A549 (cell line): ENCODE measurements around the gene ESR2. TPM values are rescaled to one million over a fixed set of nuclear protein-coding genes. Genes with fewer than 3 reads are reported as not detected.

ENCODE experiments used
- ATAC-seq, 2 experiments: fragments of 200-7000 bp in 1 of 2; fragments of >200 bp in 1 of 2; cut with Nextera tagmentation in 1 of 2; cut with Tn5 transposase in 1 of 2; 3 replicates each; pipeline versions ENCODE4 v1.8.0 to v1.9.1; 2018 to 2020; ENCODE audit warnings: mild to moderate bottlenecking in 1 of 2, moderate library complexity in 1 of 2
- CTCF ChIA-PET: fragments of 300-600 bp; sonication (Branson Sonifier 250); formaldehyde crosslinking; extraction: SDS; loops from one replicate; lab custom pipeline; 2021; ENCODE audit warnings: antibody characterized with exemption, inconsistent platforms; lab: Yijun Ruan, JAX
- POLR2A ChIA-PET: fragments of 350-600 bp; formaldehyde crosslinking; extraction: SDS; loops from one replicate; lab custom pipeline; 2021; ENCODE audit warnings: antibody characterized with exemption, inconsistent platforms; lab: Yijun Ruan, JAX
- DNase-seq, 2 experiments: peaks; one replicate each; pipeline versions ENCODE4 v3.0.0 to v3.0.0-alpha.2; 2011 to 2016; ENCODE audit warnings: low read depth in 1 of 2, low spot score in 1 of 2
- FAIRE-seq: peaks from 2 replicates; lab custom pipeline; 2011; peaks lifted over from hg19 to GRCh38; lab: Jason Lieb, UNC
- H3K27ac ChIP-seq, 2 experiments: fragments of >200 bp; sonication (Bioruptor Twin); formaldehyde crosslinking; 3 replicates each; pipeline ENCODE4 v1.5.1; 2016 to 2017
- H3K4me1 ChIP-seq: fragments of >200 bp; sonication (Bioruptor Twin); formaldehyde crosslinking; 3 replicates; pipeline ENCODE4 v1.6.1; 2016
- H3K4me2 ChIP-seq: fragments of >200 bp; sonication (Bioruptor Twin); formaldehyde crosslinking; 3 replicates; pipeline ENCODE4 v1.6.1; 2016
- H3K4me3 ChIP-seq: fragments of >200 bp; sonication (Bioruptor Twin); formaldehyde crosslinking; 3 replicates; pipeline ENCODE4 v1.5.1; 2016
- H3K9me3 ChIP-seq: fragments of >200 bp; sonication (Bioruptor Twin); formaldehyde crosslinking; 3 replicates; pipeline ENCODE4 v1.6.1; 2016
- CEBPB ChIP-seq, 2 experiments: fragments of >200 bp in 1 of 2; sonication (Bioruptor Twin) in 1 of 2; formaldehyde crosslinking in 1 of 2; IDR thresholded peaks; 2 replicates each; pipeline ENCODE4 v1.6.1; 2012 to 2016
- CHD4 ChIP-seq: fragments of 200-600 bp; sonication (generic); IDR thresholded peaks from 2 replicates; pipeline ENCODE4 v1.6.1; 2016; ENCODE audit warnings: antibody characterized with exemption, mild to moderate bottlenecking, borderline replicate concordance
- EHF ChIP-seq: fragments of 250-450 bp; sonication (Bioruptor Pico); IDR thresholded peaks from 2 replicates; pipeline ENCODE4 v1.5.0; 2020; ENCODE audit warnings: mild to moderate bottlenecking
- EHMT2 ChIP-seq: fragments of 200-600 bp; sonication (generic); IDR thresholded peaks from 2 replicates; pipeline ENCODE4 v1.6.1; 2016; ENCODE audit warnings: antibody characterized with exemption, low read depth, mild to moderate bottlenecking, moderate library complexity
- EP300 ChIP-seq, 2 experiments: fragments of >200 bp; sonication (Bioruptor Twin); formaldehyde crosslinking; IDR thresholded peaks; 2 replicates in 1 of 2; 3 replicates in 1 of 2; pipeline ENCODE4 v1.6.1; 2016 to 2017
- FOSB ChIP-seq: fragments of 250-450 bp; sonication (Bioruptor Pico); IDR thresholded peaks from 2 replicates; pipeline ENCODE4 v1.5.0; 2020; ENCODE audit warnings: mild to moderate bottlenecking, moderate library complexity
- FOSL2 ChIP-seq, 2 experiments: fragments of 450-650 bp in 1 of 2; fragments of >200 bp in 1 of 2; sonication (Bioruptor Twin) in 1 of 2; formaldehyde crosslinking; IDR thresholded peaks; 2 replicates each; pipeline versions ENCODE4 v1.5.0 to v1.6.1; 2016 to 2020; ENCODE audit warnings: mild to moderate bottlenecking in 1 of 2, moderate library complexity in 1 of 2
- FOXS1 ChIP-seq: fragments of 250-450 bp; sonication (Bioruptor Pico); IDR thresholded peaks from 2 replicates; pipeline ENCODE4 v1.5.0; 2020; ENCODE audit warnings: mild to moderate bottlenecking, moderate library complexity
- HEYL ChIP-seq: fragments of 250-450 bp; sonication (Bioruptor Pico); IDR thresholded peaks from 2 replicates; pipeline ENCODE4 v1.8.0; 2021; ENCODE audit warnings: mild to moderate bottlenecking, moderate library complexity
- JUN ChIP-seq, 2 experiments: fragments of >200 bp; sonication (Bioruptor Twin); formaldehyde crosslinking; IDR thresholded peaks; 2 replicates in 1 of 2; 3 replicates in 1 of 2; pipeline ENCODE4 v1.6.1; 2016 to 2017
- JUNB ChIP-seq: fragments of >200 bp; sonication (Bioruptor Twin); formaldehyde crosslinking; IDR thresholded peaks from 2 replicates; pipeline ENCODE4 v1.6.1; 2016
- MAFK ChIP-seq: fragments of 450-650 bp; IDR thresholded peaks from 2 replicates; pipeline ENCODE4 v1.6.1; 2014; ENCODE audit not compliant: partially characterized antibody
- MAZ ChIP-seq: fragments of 150-350 bp; IDR thresholded peaks from 2 replicates; pipeline ENCODE4 v1.6.1; 2014; ENCODE audit warnings: antibody characterized with exemption, low read depth, low read length, borderline replicate concordance
- MYC ChIP-seq: IDR thresholded peaks from 2 replicates; pipeline ENCODE4 v1.6.1; 2012; ENCODE audit warnings: mild to moderate bottlenecking, inconsistent platforms, low read length, improper control_type of control experiment, borderline replicate concordance
- NFE2L2 ChIP-seq: fragments of 150-350 bp; conservative IDR thresholded peaks from 2 replicates; pipeline ENCODE4 v1.6.1; 2014; ENCODE audit warnings: low read length
- NR3C1 ChIP-seq: fragments of >200 bp; sonication (Bioruptor Twin); formaldehyde crosslinking; IDR thresholded peaks from 3 replicates; pipeline ENCODE4 v1.6.1; 2017
- PHF8 ChIP-seq: fragments of 200-600 bp; sonication (generic); IDR thresholded peaks from 2 replicates; pipeline ENCODE4 v1.6.1; 2016; ENCODE audit warnings: low read depth, mild to moderate bottlenecking, antibody characterized with exemption, moderate library complexity, borderline replicate concordance
- POLR2A ChIP-seq: IDR thresholded peaks from 2 replicates; pipeline ENCODE4 v1.6.1; 2012; ENCODE audit warnings: mild to moderate bottlenecking, low read length
- RARB ChIP-seq: fragments of 250-450 bp; sonication (Bioruptor Pico); IDR thresholded peaks from 2 replicates; pipeline ENCODE4 v1.8.0; 2021; ENCODE audit warnings: mild to moderate bottlenecking, moderate library complexity
- RFX5 ChIP-seq: fragments of 450-650 bp; IDR thresholded peaks from 2 replicates; pipeline ENCODE4 v1.7.1; 2014; ENCODE audit warnings: antibody characterized with exemption, mild to moderate bottlenecking, moderate library complexity
- SREBF2 ChIP-seq: fragments of 450-650 bp; IDR thresholded peaks from 2 replicates; pipeline ENCODE4 v1.6.1; 2014; ENCODE audit warnings: mild to moderate bottlenecking, moderate library complexity
- TFCP2L1 ChIP-seq: fragments of 250-450 bp; sonication (Bioruptor Pico); IDR thresholded peaks from 2 replicates; pipeline ENCODE4 v1.5.0; 2021; ENCODE audit warnings: mild to moderate bottlenecking
- TP53 ChIP-seq: fragments of 250-450 bp; sonication (Bioruptor Pico); IDR thresholded peaks from 2 replicates; pipeline ENCODE4 v1.5.0; 2021; ENCODE audit warnings: mild to moderate bottlenecking, moderate library complexity
- ZC3H11A ChIP-seq: fragments of 450-650 bp; IDR thresholded peaks from 2 replicates; pipeline ENCODE4 v1.6.1; 2014; ENCODE audit warnings: antibody characterized with exemption, mild to moderate bottlenecking
- ZSCAN20 ChIP-seq: fragments of 250-450 bp; sonication (Bioruptor Pico); IDR thresholded peaks from 2 replicates; pipeline ENCODE4 v1.8.0; 2022; ENCODE audit warnings: mild to moderate bottlenecking, moderate library complexity
- WGBS: methylation state at CpG from one replicate; pipeline ENCODE4 v1.1.6; 2017; ENCODE audit errors: missing lambda C conversion rate; 5-methylcytosine and 5-hydroxymethylcytosine counted together
- polyA plus RNA-seq, 4 experiments: library from polyadenylated mRNA; depleted of rRNA in 3 of 4; stranded (reverse); fragments of >200 nt; fragmentation: RNase III in 1 of 4; extraction: RNeasy Plus Mini Kit Qiagen cat#74134 plus additional on column Dnase treatment in 1 of 4; gene quantifications; 2 replicates in 3 of 4; 3 replicates in 1 of 4; pipeline ENCODE4 v1.2.3, GENCODE V29; 2011 to 2017
- TF ChIP-seq, protein P1 (sequence below): fragments of 200-600 bp; sonication (generic); IDR thresholded peaks from 2 replicates; pipeline ENCODE4 v1.6.1; 2016; ENCODE audit warnings: antibody characterized with exemption, mild to moderate bottlenecking, moderate library complexity
- TF ChIP-seq, protein P2 (sequence below): IDR thresholded peaks from 2 replicates; pipeline ENCODE4 v1.6.1; 2012; ENCODE audit warnings: low read depth, borderline replicate concordance
- TF ChIP-seq, protein P3 (sequence below): fragments of 150-350 bp; IDR thresholded peaks from 2 replicates; pipeline ENCODE4 v1.6.1; 2014; ENCODE audit warnings: low read depth, mild to moderate bottlenecking, low read length
- TF ChIP-seq, protein P4 (sequence below): fragments of >200 bp; sonication (Bioruptor Twin); formaldehyde crosslinking; IDR thresholded peaks from 3 replicates; pipeline ENCODE4 v1.6.1; 2016

Gene ESR2
- polyA plus RNA-seq, 2 of the 4 experiments (the other 2 are of a cell fraction) = 0.05 to 0.06 TPM

DNA sequence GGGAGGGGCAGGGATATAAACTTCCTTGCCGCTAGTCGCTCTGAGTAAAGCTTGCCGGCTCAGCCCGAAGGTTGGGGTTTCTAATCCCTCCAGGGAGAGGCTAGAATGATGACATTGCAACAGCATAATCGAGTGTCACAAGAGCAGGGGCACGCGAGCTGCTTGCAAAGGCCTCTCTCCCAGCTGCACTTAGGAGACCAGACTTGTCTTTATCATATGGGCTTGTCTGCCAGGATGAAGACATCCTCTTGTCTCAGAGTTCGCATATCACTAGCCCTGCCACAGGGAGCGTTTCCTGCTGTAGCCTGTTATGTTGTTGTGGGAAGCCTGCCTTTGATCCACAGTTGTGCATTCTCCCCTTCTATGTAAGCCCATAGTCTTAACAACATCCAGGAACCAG is 180.0 kb downstream of the ESR2 start:
- H3K27ac ChIP-seq = no peak overlapping the region
- FAIRE-seq (no peak), ATAC-seq (no peak)
- POLR2A ChIA-PET = no interaction called here
- no peak overlapping the region for H3K4me2 ChIP-seq
- no peak overlapping the region for H3K4me3 ChIP-seq
- 86% methylated on average over 9 of the region's 9 CpGs for WGBS
- no peaks in the 10 kb centered on the region for H3K9me3 ChIP-seq
- no peak for TF ChIP-seq ZC3H11A
- no peak for TF ChIP-seq FOSB (CRISPR knock-in tag)
- TF ChIP-seq NFE2L2 = no peak
- TF ChIP-seq JUNB = no peak
- TF ChIP-seq ZSCAN20 (CRISPR knock-in tag) = no peak
- no peak for TF ChIP-seq NR3C1
- TF ChIP-seq FOSL2 (IDR thresholded peaks at IDR 0.05) = no peak
- no peak for TF ChIP-seq FOSL2 (CRISPR knock-in tag; IDR thresholded peaks at IDR 0.05)
- no peak for TF ChIP-seq MAZ
- TF ChIP-seq EHMT2 = no peak
- TF ChIP-seq POLR2A = no peak
- no peak for TF ChIP-seq MYC
- no peak for TF ChIP-seq CHD4
- TF ChIP-seq CEBPB (IDR thresholded peaks at IDR 0.05) = no peak
- TF ChIP-seq HEYL (CRISPR knock-in tag) = no peak
- TF ChIP-seq, all 56 proteins: peak for 0
- H3K4me1 ChIP-seq = no peaks in the 10 kb centered on the region
- CTCF ChIA-PET = interaction anchor here (0.7 to 2.3 kb wide), 3 partner anchors 30 to 189 kb away, joined by 3 to 6 read pairs (median 4); no protein-coding TSS in a partner anchor
- DNase-seq = no peak

DNA sequence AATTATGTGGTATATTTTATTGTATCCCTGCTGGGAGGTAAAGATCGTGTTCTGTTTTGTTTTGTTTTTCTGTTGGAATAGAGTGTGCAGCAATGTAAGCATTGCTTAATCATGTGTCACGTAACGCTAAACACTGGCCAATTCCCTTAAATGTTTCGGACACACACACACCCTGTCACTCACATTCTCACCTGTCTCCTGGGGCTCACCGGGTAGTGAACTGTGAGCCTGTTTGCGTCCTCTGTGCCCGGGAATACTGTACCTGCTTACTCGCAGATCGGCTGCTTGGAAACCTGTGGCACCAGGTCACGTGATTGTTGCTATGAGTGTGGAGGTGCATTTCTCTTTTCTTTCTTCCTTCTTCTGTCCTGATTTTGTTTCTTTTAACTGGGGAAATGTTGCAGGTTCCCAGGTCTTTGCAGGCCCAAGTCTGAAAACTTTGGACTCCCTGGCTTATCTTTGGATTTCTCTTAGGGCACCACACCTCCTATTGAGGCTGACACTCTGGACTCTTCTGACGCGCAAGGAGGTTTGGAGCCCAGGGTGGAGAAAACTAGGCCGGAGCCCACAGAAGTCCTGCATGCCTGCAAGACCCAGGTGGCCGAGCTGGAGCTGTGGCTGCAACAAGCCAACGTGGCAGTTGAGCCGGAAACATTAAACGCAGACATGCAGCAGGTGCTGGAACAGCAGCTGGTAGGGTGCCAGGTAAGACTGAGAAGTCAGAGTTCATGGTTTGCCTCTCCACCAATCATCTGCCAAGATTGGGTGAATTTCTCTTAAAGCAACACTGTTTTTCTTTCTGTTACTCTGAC is 181.1 kb downstream of the ESR2 start:
- CTCF ChIA-PET = interaction anchor here (1.0 to 1.6 kb wide), 2 partner anchors 11 to 182 kb away, joined by 3 to 4 read pairs; no protein-coding TSS in a partner anchor
- ATAC-seq = no peak
- no peak for DNase-seq

DNA sequence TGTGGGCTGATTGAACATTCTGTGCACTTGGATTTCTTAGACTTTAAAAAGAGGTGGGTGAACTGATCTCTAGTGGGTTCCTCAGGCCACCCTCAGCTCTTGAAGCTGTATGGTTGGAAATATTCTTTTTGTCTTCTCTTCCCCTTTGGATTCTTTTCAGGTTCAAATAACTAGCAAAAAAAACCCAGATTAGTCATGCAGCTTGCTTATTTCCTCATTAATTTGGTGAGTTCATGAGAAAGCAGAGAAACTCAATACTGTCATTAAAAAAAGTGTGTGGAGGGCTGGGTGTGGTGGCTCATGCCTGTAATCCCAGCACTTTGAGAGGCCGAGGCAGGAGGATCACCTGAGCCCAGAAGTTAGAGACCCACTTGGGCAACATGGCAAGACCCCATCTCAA is 183.4 kb downstream of the ESR2 start:
- DNase-seq (no peak), FAIRE-seq (no peak), ATAC-seq (no peak)
- Histone ChIP-seq H3K4me3 (no peak overlapping the region), H3K9me3 (no peaks in the 10 kb centered on the region), H3K4me2 (no peak overlapping the region), H3K4me1 (no peaks in the 10 kb centered on the region), H3K27ac (no peak overlapping the region)
- ChIA-PET CTCF (interaction anchor here (0.9 kb wide), 1 partner anchor 193 kb away, joined by 3 read pairs; no protein-coding TSS in a partner anchor), POLR2A (no interaction called here)
- WGBS = 88% methylated on average over 1 of the region's 1 CpG
- TF ChIP-seq TP53 (CRISPR knock-in tag) (no peak), EP300 (IDR thresholded peaks at IDR 0.05) (no peak), TFCP2L1 (no peak), FOXS1 (CRISPR knock-in tag) (no peak), SREBF2 (no peak), RFX5 (no peak), FOSB (CRISPR knock-in tag) (no peak), RARB (no peak)
- TF ChIP-seq, protein P1, sequence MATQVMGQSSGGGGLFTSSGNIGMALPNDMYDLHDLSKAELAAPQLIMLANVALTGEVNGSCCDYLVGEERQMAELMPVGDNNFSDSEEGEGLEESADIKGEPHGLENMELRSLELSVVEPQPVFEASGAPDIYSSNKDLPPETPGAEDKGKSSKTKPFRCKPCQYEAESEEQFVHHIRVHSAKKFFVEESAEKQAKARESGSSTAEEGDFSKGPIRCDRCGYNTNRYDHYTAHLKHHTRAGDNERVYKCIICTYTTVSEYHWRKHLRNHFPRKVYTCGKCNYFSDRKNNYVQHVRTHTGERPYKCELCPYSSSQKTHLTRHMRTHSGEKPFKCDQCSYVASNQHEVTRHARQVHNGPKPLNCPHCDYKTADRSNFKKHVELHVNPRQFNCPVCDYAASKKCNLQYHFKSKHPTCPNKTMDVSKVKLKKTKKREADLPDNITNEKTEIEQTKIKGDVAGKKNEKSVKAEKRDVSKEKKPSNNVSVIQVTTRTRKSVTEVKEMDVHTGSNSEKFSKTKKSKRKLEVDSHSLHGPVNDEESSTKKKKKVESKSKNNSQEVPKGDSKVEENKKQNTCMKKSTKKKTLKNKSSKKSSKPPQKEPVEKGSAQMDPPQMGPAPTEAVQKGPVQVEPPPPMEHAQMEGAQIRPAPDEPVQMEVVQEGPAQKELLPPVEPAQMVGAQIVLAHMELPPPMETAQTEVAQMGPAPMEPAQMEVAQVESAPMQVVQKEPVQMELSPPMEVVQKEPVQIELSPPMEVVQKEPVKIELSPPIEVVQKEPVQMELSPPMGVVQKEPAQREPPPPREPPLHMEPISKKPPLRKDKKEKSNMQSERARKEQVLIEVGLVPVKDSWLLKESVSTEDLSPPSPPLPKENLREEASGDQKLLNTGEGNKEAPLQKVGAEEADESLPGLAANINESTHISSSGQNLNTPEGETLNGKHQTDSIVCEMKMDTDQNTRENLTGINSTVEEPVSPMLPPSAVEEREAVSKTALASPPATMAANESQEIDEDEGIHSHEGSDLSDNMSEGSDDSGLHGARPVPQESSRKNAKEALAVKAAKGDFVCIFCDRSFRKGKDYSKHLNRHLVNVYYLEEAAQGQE = no peak
- TF ChIP-seq, protein P2, sequence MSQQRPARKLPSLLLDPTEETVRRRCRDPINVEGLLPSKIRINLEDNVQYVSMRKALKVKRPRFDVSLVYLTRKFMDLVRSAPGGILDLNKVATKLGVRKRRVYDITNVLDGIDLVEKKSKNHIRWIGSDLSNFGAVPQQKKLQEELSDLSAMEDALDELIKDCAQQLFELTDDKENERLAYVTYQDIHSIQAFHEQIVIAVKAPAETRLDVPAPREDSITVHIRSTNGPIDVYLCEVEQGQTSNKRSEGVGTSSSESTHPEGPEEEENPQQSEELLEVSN = no peak
- TF ChIP-seq, protein P3, sequence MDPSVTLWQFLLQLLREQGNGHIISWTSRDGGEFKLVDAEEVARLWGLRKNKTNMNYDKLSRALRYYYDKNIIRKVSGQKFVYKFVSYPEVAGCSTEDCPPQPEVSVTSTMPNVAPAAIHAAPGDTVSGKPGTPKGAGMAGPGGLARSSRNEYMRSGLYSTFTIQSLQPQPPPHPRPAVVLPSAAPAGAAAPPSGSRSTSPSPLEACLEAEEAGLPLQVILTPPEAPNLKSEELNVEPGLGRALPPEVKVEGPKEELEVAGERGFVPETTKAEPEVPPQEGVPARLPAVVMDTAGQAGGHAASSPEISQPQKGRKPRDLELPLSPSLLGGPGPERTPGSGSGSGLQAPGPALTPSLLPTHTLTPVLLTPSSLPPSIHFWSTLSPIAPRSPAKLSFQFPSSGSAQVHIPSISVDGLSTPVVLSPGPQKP = no peak

More for the DNA sequence above, 181.1 kb downstream of the ESR2 start:
- Histone ChIP-seq H3K4me2 (no peak overlapping the region), H3K4me3 (no peak overlapping the region), H3K4me1 (no peaks in the 10 kb centered on the region), H3K27ac (no peak overlapping the region), H3K9me3 (no peaks in the 10 kb centered on the region)
- no peak for FAIRE-seq
- POLR2A ChIA-PET = no interaction called here
- 92% methylated on average over 17 of the region's 17 CpGs for WGBS
- no peak for TF ChIP-seq FOXS1 (CRISPR knock-in tag)
- no peak for TF ChIP-seq FOSB (CRISPR knock-in tag)
- no peak for TF ChIP-seq EHMT2
- TF ChIP-seq PHF8 = no peak
- no peak for TF ChIP-seq FOSL2 (IDR thresholded peaks at IDR 0.05)
- no peak for TF ChIP-seq FOSL2 (CRISPR knock-in tag; IDR thresholded peaks at IDR 0.05)
- no peak for TF ChIP-seq SREBF2
- TF ChIP-seq, protein P4, sequence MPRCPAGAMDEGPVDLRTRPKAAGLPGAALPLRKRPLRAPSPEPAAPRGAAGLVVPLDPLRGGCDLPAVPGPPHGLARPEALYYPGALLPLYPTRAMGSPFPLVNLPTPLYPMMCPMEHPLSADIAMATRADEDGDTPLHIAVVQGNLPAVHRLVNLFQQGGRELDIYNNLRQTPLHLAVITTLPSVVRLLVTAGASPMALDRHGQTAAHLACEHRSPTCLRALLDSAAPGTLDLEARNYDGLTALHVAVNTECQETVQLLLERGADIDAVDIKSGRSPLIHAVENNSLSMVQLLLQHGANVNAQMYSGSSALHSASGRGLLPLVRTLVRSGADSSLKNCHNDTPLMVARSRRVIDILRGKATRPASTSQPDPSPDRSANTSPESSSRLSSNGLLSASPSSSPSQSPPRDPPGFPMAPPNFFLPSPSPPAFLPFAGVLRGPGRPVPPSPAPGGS = no peak
- no peak for TF ChIP-seq CEBPB (IDR thresholded peaks at IDR 0.05)
- TF ChIP-seq TP53 (CRISPR knock-in tag) = no peak
- TF ChIP-seq JUN (IDR thresholded peaks at IDR 0.05) = no peak
- no peak for TF ChIP-seq MAFK
- TF ChIP-seq EHF (CRISPR knock-in tag) = no peak
- no peak for TF ChIP-seq TFCP2L1
- TF ChIP-seq EP300 (IDR thresholded peaks at IDR 0.05) = no peak
